Skin of body (tissue), 2 donors: ENCODE measurements around the gene NDUFS5. TPM values are rescaled to one million over a fixed set of nuclear protein-coding genes. Genes with fewer than 3 reads are reported as not detected.
"Not testable (repeated sequence)": the region's sequence is repeated elsewhere in the genome, so short reads cannot be mapped to it uniquely, and the experiment has no call there.

Experiments used
- DNase-seq: peaks from one replicate; lab custom pipeline; 2025; lab: John Stamatoyannopoulos, UW
- total RNA-seq: library from RNA; depleted of rRNA; stranded (reverse); fragments of >200 nt; gene quantifications from one replicate; pipeline ENCODE4 v1.2.3, GENCODE V29; 2014

NDUFS5 gene
- total RNA-seq, 1 donor from 2014 or later, result 299 TPM

- not testable (repeated sequence) for DNase-seq
These were observed 11.2 kb upstream of the NDUFS5 start for GRCh38 chr1:39014956-39015355.

- no peak for DNase-seq
These were observed 9.5 kb upstream of the NDUFS5 start for GRCh38 chr1:39016604-39017171.

GRCh38 chr1:39017266-39017665 lies 8.9 kb upstream of the NDUFS5 start:
- no peak for DNase-seq

- DNase-seq, result not testable (repeated sequence)
These were observed 5.7 kb upstream of the NDUFS5 start for GRCh38 chr1:39020494-39020893.

- DNase-seq, result no peak
These were observed 4.7 kb upstream of the NDUFS5 start for GRCh38 chr1:39021426-39021825.

GRCh38 chr1:39023140-39023539 lies 3.0 kb upstream of the NDUFS5 start:
- DNase-seq, result no peak

- no peak for DNase-seq
These were observed 837 bp downstream of the NDUFS5 start for GRCh38 chr1:39026866-39027507.

- no peak for DNase-seq
These were observed 8.0 kb downstream of the NDUFS5 start for GRCh38 chr1:39034114-39034654.

GRCh38 chr1:39036678-39037077 lies 10.5 kb downstream of the NDUFS5 start:
- no peak for DNase-seq

GRCh38 chr1:39043513-39043912 lies 17.4 kb downstream of the NDUFS5 start:
- no peak for DNase-seq

- DNase-seq, result no peak
These were observed 18.6 kb downstream of the NDUFS5 start for GRCh38 chr1:39044762-39045161.

GRCh38 chr1:39045231-39045630 lies 19.1 kb downstream of the NDUFS5 start:
- DNase-seq, result no peak

GRCh38 chr1:39046613-39047210 lies 20.6 kb downstream of the NDUFS5 start:
- DNase-seq, result no peak

GRCh38 chr1:39047374-39048229 lies 21.5 kb downstream of the NDUFS5 start:
- no peak for DNase-seq

GRCh38 chr1:39048745-39049370 lies 22.7 kb downstream of the NDUFS5 start:
- DNase-seq, result no peak

GRCh38 chr1:39050001-39050400 lies 23.9 kb downstream of the NDUFS5 start:
- DNase-seq, result no peak

GRCh38 chr1:39051193-39051850 lies 25.2 kb downstream of the NDUFS5 start:
- not testable (repeated sequence) for DNase-seq

GRCh38 chr1:39051956-39052355 lies 25.8 kb downstream of the NDUFS5 start:
- DNase-seq, result no peak

GRCh38 chr1:39055213-39055710 lies 29.1 kb downstream of the NDUFS5 start:
- DNase-seq, result not testable (repeated sequence)

GRCh38 chr1:39061516-39061915 lies 35.4 kb downstream of the NDUFS5 start:
- DNase-seq, result not testable (repeated sequence)
